HUES48 (cell line): ENCODE data around the gene YPEL4.
A peak's percentile ranks its signal among the peaks of the same experiment; 100 is the strongest.
"Not testable (repeated sequence)": the region's sequence is repeated elsewhere in the genome, so short reads cannot be mapped to it uniquely, and the experiment has no call there.

Experiments
- H3K27ac ChIP-seq: one replicate; pipeline ENCODE4 v1.7.0; 2013; ENCODE audit warnings: low read depth, low read length, inconsistent platforms
- H3K27me3 ChIP-seq: 2 replicates; pipeline ENCODE4 v1.6.1; 2013; ENCODE audit warnings: mild to moderate bottlenecking, low read length; ENCODE audit not compliant: control insufficient read depth, insufficient read depth
- H3K36me3 ChIP-seq: 2 replicates; pipeline ENCODE4 v1.6.1; 2013; ENCODE audit warnings: low read length; ENCODE audit not compliant: control insufficient read depth, insufficient read depth
- H3K4me1 ChIP-seq: 2 replicates; pipeline ENCODE4 v1.6.1; 2013; ENCODE audit warnings: mild to moderate bottlenecking, low read length; ENCODE audit not compliant: control insufficient read depth, insufficient read depth
- H3K4me3 ChIP-seq: 2 replicates; pipeline ENCODE4 v1.5.1; 2013; ENCODE audit warnings: mild to moderate bottlenecking, low read depth, low read length
- H3K9ac ChIP-seq: 2 replicates; pipeline ENCODE4 v1.6.1; 2013; ENCODE audit warnings: mild to moderate bottlenecking, low read depth, low read length, moderate library complexity
- H3K9me3 ChIP-seq: 2 replicates; pipeline ENCODE4 v1.6.1; 2013; ENCODE audit warnings: low read length; ENCODE audit not compliant: control insufficient read depth, insufficient read depth

Gene YPEL4, protein sequence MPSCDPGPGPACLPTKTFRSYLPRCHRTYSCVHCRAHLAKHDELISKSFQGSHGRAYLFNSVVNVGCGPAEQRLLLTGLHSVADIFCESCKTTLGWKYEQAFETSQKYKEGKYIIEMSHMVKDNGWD

DNA sequence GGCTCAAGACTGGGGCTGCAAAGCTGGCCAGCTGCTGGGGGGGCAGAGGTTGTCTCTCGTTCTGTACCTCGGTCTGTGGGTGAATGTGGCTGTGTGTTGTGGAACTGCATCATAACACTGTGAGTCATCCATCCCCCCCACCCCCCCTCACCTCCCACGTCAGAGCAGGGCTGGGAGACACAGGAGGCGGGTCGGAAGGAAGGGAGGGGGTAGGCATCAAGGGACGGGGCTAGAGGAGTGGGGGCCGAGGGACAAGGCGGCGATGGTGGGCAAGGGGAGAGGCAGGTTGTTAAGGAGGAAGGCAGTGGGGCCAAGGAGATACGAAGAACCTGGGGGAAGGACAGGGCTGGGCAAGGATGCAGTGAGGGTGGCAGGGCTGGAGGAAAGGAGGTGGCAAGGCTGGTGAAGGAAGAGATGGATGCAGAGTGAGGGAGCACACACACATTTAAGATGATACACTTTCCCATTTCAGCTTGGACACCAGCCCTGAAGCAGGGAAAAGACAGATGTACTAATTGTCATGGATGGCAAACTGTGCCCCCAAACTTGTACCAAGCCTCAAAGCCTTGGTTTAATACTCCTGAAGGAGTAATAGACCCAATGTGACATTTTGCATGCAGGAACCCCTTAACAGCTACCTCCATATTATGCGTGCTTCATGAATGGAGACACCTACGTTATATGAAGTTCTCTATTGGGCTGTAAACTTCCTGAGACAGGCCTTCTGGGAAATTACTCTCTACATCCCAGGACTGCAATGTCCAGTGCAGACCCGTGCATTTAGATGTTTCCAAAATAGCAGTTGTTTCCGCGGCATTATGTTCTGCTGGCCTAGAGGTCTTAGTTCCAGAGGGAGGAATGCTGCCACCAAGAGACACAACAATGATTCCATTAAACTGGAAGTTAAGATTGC, at the start of gene YPEL4:
YPEL4 (minus strand) TSS at position 87 of the 913 bp plus-strand sequence. CDS start 2,805 bp downstream, outside the sequence.
- Histone ChIP-seq H3K9ac (no peak within 1 kb of the TSS; the same call in 1 of the 2 replicates), H3K4me1 (peaks cover 57% of the 10 kb centered on the region), H3K27ac (peak within 1 kb of the TSS; percentile 80), H3K36me3 (no peaks in the 10 kb centered on the region), H3K27me3 (peaks cover 19% of the 10 kb centered on the region), H3K4me3 (peak within 1 kb of the TSS; percentile 55), H3K9me3 (no peaks in the 10 kb centered on the region)

DNA sequence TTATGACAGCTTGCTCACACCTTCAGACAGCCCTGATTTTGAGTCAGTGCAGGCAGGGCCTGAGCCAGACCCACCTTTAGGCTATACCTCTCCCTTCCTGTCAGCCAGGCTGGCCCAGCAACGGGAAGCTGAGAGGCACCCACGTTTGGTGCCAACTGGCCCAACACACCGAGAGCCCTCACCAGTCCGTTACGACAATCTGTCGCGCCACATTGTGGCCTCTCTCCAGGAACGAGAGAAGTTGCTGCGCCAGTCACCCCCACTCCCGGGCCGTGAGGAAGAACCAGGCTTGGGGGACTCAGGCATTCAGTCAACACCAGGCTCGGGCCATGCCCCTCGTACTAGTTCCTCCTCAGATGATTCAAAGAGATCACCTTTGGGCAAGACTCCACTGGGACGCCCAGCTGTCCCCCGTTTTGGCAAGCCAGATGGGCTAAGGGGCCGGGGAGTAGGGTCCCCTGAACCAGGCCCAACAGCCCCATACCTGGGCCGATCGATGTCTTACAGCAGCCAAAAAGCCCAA, 49.2 kb upstream of the YPEL4 start:
- Histone ChIP-seq H3K9ac (no peak overlapping the region), H3K36me3 (peaks cover 85% of the 10 kb centered on the region), H3K4me1 (no peaks in the 10 kb centered on the region), H3K27me3 (no peaks in the 10 kb centered on the region), H3K27ac (no peak overlapping the region), H3K4me3 (no peak overlapping the region), H3K9me3 (no peaks in the 10 kb centered on the region)

DNA sequence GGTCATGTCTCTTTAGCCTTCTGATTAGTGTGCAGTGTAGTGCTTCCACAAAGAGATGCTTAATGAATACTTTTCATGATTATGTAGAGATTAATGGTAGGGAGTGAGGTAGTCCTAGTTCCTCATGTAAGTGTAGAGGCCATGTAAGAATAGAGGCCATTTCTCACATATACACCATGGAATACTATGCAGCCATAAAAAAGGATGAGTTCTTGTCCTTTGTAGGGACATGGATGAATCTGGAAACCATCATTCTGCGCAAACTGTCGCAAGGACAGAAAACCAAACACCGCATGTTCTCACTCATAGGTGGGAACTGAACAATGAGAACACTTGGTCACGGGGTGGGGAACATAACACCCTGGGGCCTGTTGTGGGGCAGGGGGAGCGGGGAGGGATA, 40.8 kb upstream of the YPEL4 start:
- H3K9ac ChIP-seq, H3K4me1 ChIP-seq, H3K27ac ChIP-seq, H3K27me3 ChIP-seq, H3K9me3 ChIP-seq, H3K4me3 ChIP-seq: not testable (repeated sequence)
- H3K36me3 ChIP-seq: peaks cover 91% of the 10 kb centered on the region

DNA sequence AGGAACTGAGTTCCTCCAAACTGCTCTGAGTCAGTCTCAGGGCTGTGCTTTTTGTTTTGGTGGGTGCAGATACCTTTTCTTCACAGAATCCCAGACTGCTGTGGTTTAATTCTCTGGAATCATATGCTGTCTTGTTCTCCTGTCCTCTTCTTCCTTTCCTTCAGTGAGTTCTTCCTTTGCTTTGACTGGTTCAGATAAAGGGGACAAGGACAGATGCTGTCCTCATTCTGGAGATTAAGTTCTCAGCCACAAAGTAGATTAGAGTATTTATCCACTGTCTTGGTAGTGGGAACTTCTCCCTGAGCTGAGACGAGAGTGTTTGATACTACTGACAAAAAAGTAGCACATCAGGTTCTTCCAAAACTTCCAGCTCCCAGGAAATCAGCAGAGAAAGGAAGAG, 31.5 kb upstream of the YPEL4 start:
- no peaks in the 10 kb centered on the region for H3K9me3 ChIP-seq
- peaks cover 71% of the 10 kb centered on the region for H3K36me3 ChIP-seq
- no peak overlapping the region for H3K27ac ChIP-seq
- H3K9ac ChIP-seq: no peak overlapping the region
- H3K27me3 ChIP-seq: no peaks in the 10 kb centered on the region
- H3K4me3 ChIP-seq: no peak overlapping the region
- H3K4me1 ChIP-seq: no peaks in the 10 kb centered on the region

GRCh38 chr11:57680552-57680874, 30.8 kb upstream of the YPEL4 start:
- Histone ChIP-seq H3K27me3 (no peaks in the 10 kb centered on the region), H3K36me3 (peaks cover 71% of the 10 kb centered on the region), H3K4me3 (no peak overlapping the region), H3K9me3 (no peaks in the 10 kb centered on the region), H3K4me1 (no peaks in the 10 kb centered on the region), H3K9ac (no peak overlapping the region), H3K27ac (no peak overlapping the region)

GRCh38 chr11:57679396-57679795, 29.7 kb upstream of the YPEL4 start:
- Histone ChIP-seq H3K4me3 (no peak overlapping the region), H3K9me3 (no peaks in the 10 kb centered on the region), H3K27me3 (no peaks in the 10 kb centered on the region), H3K4me1 (peaks cover 5% of the 10 kb centered on the region; the same call in 1 of the 2 replicates), H3K9ac (no peak overlapping the region), H3K36me3 (peaks cover 75% of the 10 kb centered on the region), H3K27ac (no peak overlapping the region)

DNA sequence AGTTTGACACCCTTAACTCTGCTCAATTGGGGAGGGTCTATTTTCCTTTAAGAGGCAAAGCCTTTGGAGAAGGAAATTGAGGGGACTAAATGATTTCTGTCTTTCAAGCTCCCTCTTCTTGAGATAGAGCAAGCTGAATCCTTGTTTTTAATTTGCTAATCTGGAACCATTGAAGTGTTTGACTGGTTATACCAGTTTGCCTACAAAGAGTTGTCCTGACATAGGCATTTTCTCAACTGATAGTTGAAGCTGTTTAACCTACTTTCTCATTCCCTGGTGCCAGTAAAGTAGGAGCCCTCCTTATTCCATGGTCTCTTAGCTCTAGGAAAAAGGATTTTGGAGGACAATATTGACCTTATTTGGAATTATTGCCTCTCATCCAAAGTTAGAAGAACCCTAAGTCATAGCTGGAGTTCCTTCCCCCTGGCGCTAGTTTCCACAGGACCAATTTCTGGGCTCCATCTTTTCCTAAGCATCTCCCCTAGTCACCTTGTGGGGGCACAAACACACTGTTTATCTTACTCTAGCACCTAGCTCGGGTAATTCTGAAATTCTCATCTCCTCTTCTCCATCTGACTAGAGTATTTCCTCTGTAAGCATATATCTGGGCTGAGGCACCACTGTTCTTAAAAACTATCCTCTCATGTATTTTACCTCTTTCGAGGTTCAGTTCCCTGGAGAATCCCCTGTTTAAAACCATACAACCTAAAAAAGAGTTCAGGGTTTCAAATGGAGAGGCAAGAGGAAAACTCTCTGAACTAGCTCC, 25.6 kb upstream of the YPEL4 start:
- Histone ChIP-seq H3K9ac (no peak overlapping the region), H3K27ac (peak overlapping the region; percentile 9), H3K27me3 (no peaks in the 10 kb centered on the region), H3K4me3 (no peak overlapping the region), H3K9me3 (no peaks in the 10 kb centered on the region), H3K36me3 (peaks cover 68% of the 10 kb centered on the region), H3K4me1 (peaks cover 9% of the 10 kb centered on the region)

DNA sequence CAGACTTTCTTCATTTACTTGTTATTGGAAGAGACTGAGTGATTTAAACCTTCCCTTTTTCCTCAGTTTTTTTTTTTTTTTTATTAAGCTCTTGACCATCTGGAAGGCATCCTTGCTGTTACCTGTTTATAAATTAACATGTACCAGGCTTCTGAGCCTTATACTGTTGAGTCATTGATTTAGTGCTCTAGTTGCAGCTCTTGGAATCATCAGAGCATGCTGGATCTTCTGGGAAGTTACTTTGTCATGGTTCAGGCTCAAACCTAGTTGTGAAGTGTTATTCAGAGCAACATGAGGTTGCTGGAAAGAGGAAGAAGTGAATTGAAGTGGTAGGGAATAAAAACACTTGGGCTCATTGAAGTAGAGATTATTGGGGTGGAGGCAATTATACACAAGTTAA, 24.5 kb upstream of the YPEL4 start:
- H3K27ac ChIP-seq: no peak overlapping the region
- peaks cover 9% of the 10 kb centered on the region for H3K4me1 ChIP-seq
- peaks cover 58% of the 10 kb centered on the region for H3K36me3 ChIP-seq
- H3K9ac ChIP-seq: no peak overlapping the region
- H3K27me3 ChIP-seq: no peaks in the 10 kb centered on the region
- no peaks in the 10 kb centered on the region for H3K9me3 ChIP-seq
- no peak overlapping the region for H3K4me3 ChIP-seq

DNA sequence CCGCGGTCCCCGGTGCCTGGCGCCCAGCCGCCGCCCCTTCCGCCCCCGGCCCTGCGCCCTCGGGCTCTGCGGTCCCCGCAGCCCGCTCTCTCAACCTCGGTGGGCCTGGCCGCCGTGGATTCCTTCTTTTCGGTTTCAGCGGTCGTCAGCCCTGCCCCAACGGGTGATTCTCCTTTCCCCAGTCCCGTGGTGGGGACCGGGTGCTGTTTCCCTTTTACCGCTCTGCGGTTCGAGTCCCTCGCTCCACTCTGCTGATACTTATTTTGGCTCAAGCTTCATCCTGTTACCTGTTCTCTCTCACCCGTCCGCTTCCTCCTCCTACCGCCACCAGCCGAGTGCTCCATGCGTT, 18.7 kb upstream of the YPEL4 start:
- Histone ChIP-seq H3K27ac (peak overlapping the region; percentile 94), H3K4me1 (no peaks in the 10 kb centered on the region; the same call in none of the 2 replicates), H3K4me3 (peak overlapping the region; percentile 94)

GRCh38 chr11:57667736-57668433, 18.2 kb upstream of the YPEL4 start, which contains the start of gene ZDHHC5:
ZDHHC5 (plus strand) TSS chr11:57668114; CDS start chr11:57673091, 4,977 bp downstream.
- Histone ChIP-seq H3K4me3 (peak within 1 kb of the TSS; percentile 94), H3K27me3 (no peaks in the 10 kb centered on the region), H3K4me1 (no peaks in the 10 kb centered on the region; the same call in 1 of the 2 replicates), H3K9ac (peak within 1 kb of the TSS; percentile 100), H3K36me3 (peaks cover 15% of the 10 kb centered on the region), H3K27ac (peak within 1 kb of the TSS; percentile 94), H3K9me3 (no peaks in the 10 kb centered on the region)

More for the DNA sequence above, 18.7 kb upstream of the YPEL4 start:
- H3K27me3 ChIP-seq: no peaks in the 10 kb centered on the region
- no peaks in the 10 kb centered on the region for H3K9me3 ChIP-seq
- H3K36me3 ChIP-seq: peaks cover 20% of the 10 kb centered on the region
- H3K9ac ChIP-seq: peak overlapping the region; percentile 100
